AG08396 (cell line): ENCODE data around the gene ZNF410.
A peak's percentile ranks its signal among the peaks of the same experiment; 100 is the strongest.
"Not testable (repeated sequence)": the region's sequence is repeated elsewhere in the genome, so short reads cannot be mapped to it uniquely, and the experiment has no call there.

ENCODE experiments used
- DNase-seq: peaks from one replicate; pipeline ENCODE4 v3.0.0; 2012; ENCODE audit warnings: low spot score, mixed read lengths

The ZNF410 gene

GRCh38 chr14:73886449-73887317, at the start of gene ZNF410:
TSS of gene ZNF410 (plus strand) at chr14:73886859. CDS start at chr14:73892176, 5,317 bp downstream.
- peak; percentile 95 for DNase-seq

- not testable (repeated sequence) for DNase-seq
Observed at GRCh38 chr14:73838293-73839034, 48.2 kb upstream of the ZNF410 start.

- DNase-seq, result no peak
Observed at GRCh38 chr14:73842201-73842600, 44.5 kb upstream of the ZNF410 start.

GRCh38 chr14:73842851-73843250, 43.8 kb upstream of the ZNF410 start:
- no peak for DNase-seq

- DNase-seq, result no peak
Observed at GRCh38 chr14:73843296-73843695, 43.4 kb upstream of the ZNF410 start.

GRCh38 chr14:73846947-73847346, 39.7 kb upstream of the ZNF410 start:
- DNase-seq, result no peak

- DNase-seq, result no peak
Observed at GRCh38 chr14:73851000-73851399, 35.7 kb upstream of the ZNF410 start.

GRCh38 chr14:73851567-73852382, 34.9 kb upstream of the ZNF410 start, which contains the start of gene PTGR2:
TSS of gene PTGR2 (plus strand) at chr14:73851831. CDS start at chr14:73858863, 7,032 bp downstream.
- DNase-seq, result peak; percentile 99

- no peak for DNase-seq
Observed at GRCh38 chr14:73859145-73859544, 27.5 kb upstream of the ZNF410 start.

- DNase-seq, result no peak
Observed at GRCh38 chr14:73861073-73861472, 25.6 kb upstream of the ZNF410 start.

- no peak for DNase-seq
Observed at GRCh38 chr14:73862480-73862879, 24.2 kb upstream of the ZNF410 start.

GRCh38 chr14:73863209-73863608, 23.4 kb upstream of the ZNF410 start:
- no peak for DNase-seq

GRCh38 chr14:73865534-73866113, 21.0 kb upstream of the ZNF410 start:
- DNase-seq, result no peak

- not testable (repeated sequence) for DNase-seq
Observed at GRCh38 chr14:73869754-73870153, 16.9 kb upstream of the ZNF410 start.

GRCh38 chr14:73870525-73871235, 16.0 kb upstream of the ZNF410 start:
- DNase-seq, result no peak

- no peak for DNase-seq
Observed at GRCh38 chr14:73873660-73874059, 13.0 kb upstream of the ZNF410 start.

- DNase-seq, result no peak
Observed at GRCh38 chr14:73877790-73878189, 8.9 kb upstream of the ZNF410 start.

- no peak for DNase-seq
Observed at GRCh38 chr14:73878436-73878835, 8.2 kb upstream of the ZNF410 start.

GRCh38 chr14:73879027-73879426, 7.6 kb upstream of the ZNF410 start:
- no peak for DNase-seq

GRCh38 chr14:73884438-73885190, 2.0 kb upstream of the ZNF410 start:
- DNase-seq, result no peak

GRCh38 chr14:73887318-73887616, 608 bp downstream of the ZNF410 start:
- no peak for DNase-seq
